Measurements from ENCODE around the gene SEC61A2. TPM values are rescaled to one million over a fixed set of nuclear protein-coding genes. Genes with fewer than 3 reads are reported as not detected.

The SEC61A2 gene
- total and polyA plus RNA-seq, 12 donors: 5.8 to 17.8 (median 10.6) TPM

- Histone ChIP-seq H3K9me3 (no peaks in the 10 kb centered on the region), H3K4me3 (no peak overlapping the region), H3K4me1 (peaks cover 0 to 29% (median 18%) of the 10 kb centered on the region in 9 donors), H3K27me3 (no peaks in the 10 kb centered on the region), H3K27ac (no peak overlapping the region), H3K36me3 (peaks cover 0 to 75% (median 9%) of the 10 kb centered on the region in 9 donors)
- WGBS, 2 donors: 97% methylated on average over 5 of the region's 5 CpGs
- no peak for TF ChIP-seq CTCF (IDR thresholded peaks at IDR 0.05)
- no peak for DNase-seq
- ATAC-seq: no peak
- intact Hi-C loops (cut with DNase I): no loop called here
Observed at GRCh38 chr10:12200850-12201249, 71.4 kb downstream of the SEC61A2 start.

GRCh38 chr10:12201543-12201942 lies 72.1 kb downstream of the SEC61A2 start:
- Histone ChIP-seq H3K4me1 (peaks cover 0 to 28% (median 18%) of the 10 kb centered on the region in 9 donors), H3K4me3 (no peak overlapping the region), H3K27me3 (no peaks in the 10 kb centered on the region), H3K27ac (no peak overlapping the region), H3K9me3 (no peaks in the 10 kb centered on the region), H3K36me3 (peaks cover 0 to 81% (median 9%) of the 10 kb centered on the region in 9 donors)
- intact Hi-C loops (cut with DNase I): no loop called here
- 61 to 69% methylated on average over 3 of the region's 3 CpGs for WGBS, 2 donors
- TF ChIP-seq CTCF (IDR thresholded peaks at IDR 0.05): no peak
- DNase-seq (no peak), ATAC-seq (no peak)

- no peak for TF ChIP-seq CTCF (IDR thresholded peaks at IDR 0.05)
- whole genome bisulfite sequencing, 2 donors: 91% methylated on average over 5 of the region's 5 CpGs
- no peak overlapping the region for H3K27ac ChIP-seq
- peaks cover 0 to 21% (median 12%) of the 10 kb centered on the region in 9 donors for H3K4me1 ChIP-seq
- DNase-seq (no peak), ATAC-seq (no peak)
- H3K9me3 ChIP-seq: no peaks in the 10 kb centered on the region
- intact Hi-C loops (cut with DNase I): no loop called here
- H3K27me3 ChIP-seq: no peaks in the 10 kb centered on the region
- H3K4me3 ChIP-seq: no peak overlapping the region
- peaks cover 0 to 87% (median 9%) of the 10 kb centered on the region in 9 donors for H3K36me3 ChIP-seq
Observed at GRCh38 chr10:12202226-12202625, 72.7 kb downstream of the SEC61A2 start.

- H3K36me3 ChIP-seq: peaks cover 0 to 98% (median 6%) of the 10 kb centered on the region in 9 donors
- no peaks in the 10 kb centered on the region for H3K27me3 ChIP-seq
- DNase-seq (no peak), ATAC-seq (no peak)
- peaks cover 0 to 7% (median 0%) of the 10 kb centered on the region in 9 donors for H3K4me1 ChIP-seq
- H3K4me3 ChIP-seq: no peak overlapping the region
- H3K9me3 ChIP-seq: no peaks in the 10 kb centered on the region
- intact Hi-C loops (cut with DNase I): no loop called here
- WGBS, 2 donors: 88 to 93% methylated on average over 3 of the region's 3 CpGs
- TF ChIP-seq CTCF (IDR thresholded peaks at IDR 0.05): no peak
- H3K27ac ChIP-seq: no peak overlapping the region
Observed at GRCh38 chr10:12205082-12205481, 75.6 kb downstream of the SEC61A2 start.

Measured in heart right ventricle (tissue), 16 donors.